GM12872 (cell line): ENCODE data around the gene PRLR.

Experiments
- TF ChIP-seq, protein P1 (sequence below): IDR thresholded peaks from 3 replicates; pipeline ENCODE4 v1.5.1; 2011; ENCODE audit warnings: low read depth, mild to moderate bottlenecking, low read length, moderate library complexity; ENCODE audit not compliant: insufficient read depth

PRLR gene

GRCh38 chr5:35252963-35253362 is 22.7 kb upstream of the PRLR start:
- TF ChIP-seq, protein P1, sequence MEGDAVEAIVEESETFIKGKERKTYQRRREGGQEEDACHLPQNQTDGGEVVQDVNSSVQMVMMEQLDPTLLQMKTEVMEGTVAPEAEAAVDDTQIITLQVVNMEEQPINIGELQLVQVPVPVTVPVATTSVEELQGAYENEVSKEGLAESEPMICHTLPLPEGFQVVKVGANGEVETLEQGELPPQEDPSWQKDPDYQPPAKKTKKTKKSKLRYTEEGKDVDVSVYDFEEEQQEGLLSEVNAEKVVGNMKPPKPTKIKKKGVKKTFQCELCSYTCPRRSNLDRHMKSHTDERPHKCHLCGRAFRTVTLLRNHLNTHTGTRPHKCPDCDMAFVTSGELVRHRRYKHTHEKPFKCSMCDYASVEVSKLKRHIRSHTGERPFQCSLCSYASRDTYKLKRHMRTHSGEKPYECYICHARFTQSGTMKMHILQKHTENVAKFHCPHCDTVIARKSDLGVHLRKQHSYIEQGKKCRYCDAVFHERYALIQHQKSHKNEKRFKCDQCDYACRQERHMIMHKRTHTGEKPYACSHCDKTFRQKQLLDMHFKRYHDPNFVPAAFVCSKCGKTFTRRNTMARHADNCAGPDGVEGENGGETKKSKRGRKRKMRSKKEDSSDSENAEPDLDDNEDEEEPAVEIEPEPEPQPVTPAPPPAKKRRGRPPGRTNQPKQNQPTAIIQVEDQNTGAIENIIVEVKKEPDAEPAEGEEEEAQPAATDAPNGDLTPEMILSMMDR, result no peak

GRCh38 chr5:35248843-35249780 is 18.8 kb upstream of the PRLR start:
- TF ChIP-seq, protein P1, result no peak

DNA sequence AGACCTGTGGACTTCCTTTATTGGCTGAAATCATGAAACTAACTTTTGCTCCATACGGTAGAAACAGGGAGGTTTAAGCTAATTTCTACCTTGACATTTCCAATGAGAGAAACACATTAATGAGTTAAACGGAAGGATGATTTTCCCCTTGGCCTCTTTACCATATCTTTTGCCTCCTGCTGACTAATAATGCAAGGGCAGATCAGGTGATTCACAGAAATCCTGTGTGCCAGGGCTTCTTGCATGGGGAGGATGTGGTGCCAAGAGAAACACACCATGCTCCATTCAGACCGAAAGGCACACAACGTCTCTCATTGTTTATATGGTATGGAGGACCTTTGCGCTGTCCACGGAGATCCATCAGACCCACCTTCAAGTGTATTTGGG is 17.4 kb upstream of the PRLR start:
- TF ChIP-seq, protein P1, result no peak

GRCh38 chr5:35246900-35247647 is 16.8 kb upstream of the PRLR start:
- TF ChIP-seq, protein P1, result no peak

DNA sequence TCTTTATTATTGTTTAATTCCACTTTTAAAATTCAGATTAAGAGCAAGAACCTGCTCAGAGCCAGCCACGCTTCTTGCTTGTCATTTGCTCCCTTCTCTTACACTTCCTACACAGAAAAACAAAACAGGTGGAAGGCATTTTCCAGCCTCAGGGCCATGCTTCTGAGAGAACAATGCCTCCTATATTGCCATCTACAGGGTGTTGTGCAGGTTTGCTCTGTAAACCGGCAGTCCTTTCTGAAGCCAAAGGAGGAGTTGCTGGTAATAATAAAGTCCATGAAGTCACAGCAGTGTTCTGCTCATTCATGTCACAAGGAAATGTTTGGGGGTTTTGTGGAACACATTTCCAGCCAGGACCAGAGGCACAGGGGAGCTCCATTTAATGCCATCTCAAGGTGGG is 16.1 kb upstream of the PRLR start:
- TF ChIP-seq, protein P1, result no peak

GRCh38 chr5:35244171-35244570 is 13.9 kb upstream of the PRLR start:
- TF ChIP-seq, protein P1, result no peak

- TF ChIP-seq, protein P1, result no peak
Observed at GRCh38 chr5:35242702-35243258, 12.5 kb upstream of the PRLR start.
